HG03432 (cell line): ENCODE results near the gene CALCOCO2.
"Not testable (repeated sequence)": the region's sequence is repeated elsewhere in the genome, so short reads cannot be mapped to it uniquely, and the experiment has no call there.

Experiments used
- ATAC-seq: cut with Tn5 transposase; IDR thresholded peaks from one replicate; pipeline ENCODE4 v1.9.1; 2021; ENCODE audit warnings: mild to moderate bottlenecking, moderate library complexity; ENCODE audit not compliant: unreplicated experiment

Gene CALCOCO2

GRCh38 chr17:48872409-48872808 lies 41.6 kb downstream of the CALCOCO2 start:
- ATAC-seq, result not testable (repeated sequence)

GRCh38 chr17:48873209-48873608 lies 42.4 kb downstream of the CALCOCO2 start:
- ATAC-seq, result no peak

GRCh38 chr17:48873696-48874443 lies 43.0 kb downstream of the CALCOCO2 start:
- no peak for ATAC-seq

GRCh38 chr17:48878920-48879898 lies 48.4 kb downstream of the CALCOCO2 start:
- no peak for ATAC-seq

- no peak for ATAC-seq
These were observed 51.4 kb downstream of the CALCOCO2 start for GRCh38 chr17:48882272-48882671.

GRCh38 chr17:48883171-48883570 lies 52.3 kb downstream of the CALCOCO2 start:
- no peak for ATAC-seq

- no peak for ATAC-seq
These were observed 59.3 kb downstream of the CALCOCO2 start for GRCh38 chr17:48890086-48890485.

GRCh38 chr17:48892940-48893645 lies 62.3 kb downstream of the CALCOCO2 start:
- no peak for ATAC-seq

GRCh38 chr17:48893646-48894508 lies 63.0 kb downstream of the CALCOCO2 start:
- no peak for ATAC-seq

- no peak for ATAC-seq
These were observed 64.1 kb downstream of the CALCOCO2 start for GRCh38 chr17:48894886-48895285.

- ATAC-seq, result no peak
These were observed 70.4 kb downstream of the CALCOCO2 start for GRCh38 chr17:48901241-48901640.

- no peak for ATAC-seq
These were observed 72.6 kb downstream of the CALCOCO2 start for GRCh38 chr17:48903401-48903800.

GRCh38 chr17:48904428-48904827 lies 73.6 kb downstream of the CALCOCO2 start:
- ATAC-seq, result no peak

GRCh38 chr17:48905987-48906515 lies 75.2 kb downstream of the CALCOCO2 start:
- ATAC-seq, result no peak

- no peak for ATAC-seq
These were observed 76.8 kb downstream of the CALCOCO2 start for GRCh38 chr17:48907713-48908046.

- ATAC-seq, result peak; percentile 85
These were observed 77.4 kb downstream of the CALCOCO2 start, which contains the start of gene UBE2Z for GRCh38 chr17:48908047-48908843. Gene UBE2Z, plus strand, starts transcription at chr17:48908407. Its CDS starts 97 bp downstream, at chr17:48908504.

- peak; percentile 35 for ATAC-seq
These were observed 78.1 kb downstream of the CALCOCO2 start for GRCh38 chr17:48908853-48909394.

GRCh38 chr17:48909783-48910182 lies 78.9 kb downstream of the CALCOCO2 start:
- no peak for ATAC-seq

GRCh38 chr17:48910370-48910769 lies 79.5 kb downstream of the CALCOCO2 start:
- ATAC-seq, result no peak
